IPS-NIHi7 (cell line): ENCODE results near the gene GM2A.
"Not testable (repeated sequence)": the region's sequence is repeated elsewhere in the genome, so short reads cannot be mapped to it uniquely, and the experiment has no call there.

Experiments used
- DNase-seq: peaks from one replicate; pipeline ENCODE4 v3.0.0; 2012; ENCODE audit warnings: mixed read lengths; ENCODE audit errors: extremely low spot score

The GM2A gene

DNA sequence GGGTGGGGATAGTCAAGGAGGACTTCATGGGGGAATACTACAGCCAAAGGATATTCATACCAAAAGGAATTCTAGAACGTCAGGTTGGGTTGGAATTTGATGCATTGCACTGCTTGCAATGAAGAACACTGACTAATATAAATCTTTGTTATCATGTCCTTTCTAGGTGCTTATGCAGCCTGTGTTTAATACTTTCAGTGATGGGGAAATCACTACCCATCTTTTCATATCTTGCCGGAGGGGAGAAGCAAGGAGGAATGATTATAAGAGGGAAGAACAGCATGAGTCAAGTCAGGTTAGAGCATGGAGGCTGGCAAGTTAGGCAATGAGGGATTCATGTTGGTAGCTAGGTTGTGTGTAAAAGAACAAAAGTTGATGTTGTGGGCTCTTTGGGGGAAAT, 24.0 kb upstream of the GM2A start:
- no peak for DNase-seq

DNA sequence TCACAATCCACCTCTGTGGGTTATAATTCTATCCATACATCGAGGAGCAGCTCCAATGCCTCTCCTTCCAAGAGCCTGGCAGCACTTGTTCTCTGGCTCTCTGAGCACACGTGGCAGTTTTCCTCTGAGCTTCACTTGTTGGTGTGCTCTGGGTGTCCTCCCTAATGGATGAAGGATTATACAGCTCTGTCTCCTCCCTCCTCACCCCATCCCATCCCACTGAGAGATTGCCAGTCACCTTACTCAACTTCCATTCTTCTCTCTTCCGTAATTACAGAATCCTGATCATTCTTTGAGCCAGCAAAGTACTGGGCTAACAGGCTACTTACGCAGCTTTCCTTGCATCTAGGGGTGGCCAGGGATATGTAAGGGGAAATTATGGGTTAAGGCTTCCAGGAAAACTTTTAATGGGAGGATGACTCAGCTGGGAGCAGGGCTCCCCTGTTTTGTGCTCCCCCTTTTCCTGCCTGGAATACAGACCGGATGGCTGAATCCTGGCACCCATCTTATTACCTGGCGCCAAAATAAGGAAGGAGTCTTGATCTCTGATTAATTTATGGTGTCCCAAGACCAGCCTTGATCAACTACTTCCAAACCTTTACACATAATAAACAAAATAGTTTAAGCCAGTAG, 22.8 kb upstream of the GM2A start:
- DNase-seq: no peak

DNA sequence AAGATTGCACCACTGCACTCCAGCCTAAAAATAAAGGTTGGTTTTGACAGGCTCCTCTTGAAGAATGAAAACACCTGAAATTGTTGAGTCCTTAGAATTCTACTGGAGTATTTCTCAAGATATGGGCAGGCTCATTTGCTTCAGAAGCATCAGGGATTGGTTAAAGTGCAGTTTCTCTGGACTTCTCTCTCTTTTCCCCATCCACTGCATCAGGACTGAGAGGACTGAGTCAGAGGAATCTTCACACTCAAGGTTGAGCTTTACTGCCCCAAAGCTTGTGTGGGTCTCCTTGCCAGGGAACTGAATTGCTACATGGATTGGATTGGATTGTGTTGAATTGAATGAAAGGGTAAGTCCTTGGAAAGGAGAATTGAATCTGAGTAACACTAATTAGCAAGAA, 21.6 kb upstream of the GM2A start:
- DNase-seq: no peak

DNA sequence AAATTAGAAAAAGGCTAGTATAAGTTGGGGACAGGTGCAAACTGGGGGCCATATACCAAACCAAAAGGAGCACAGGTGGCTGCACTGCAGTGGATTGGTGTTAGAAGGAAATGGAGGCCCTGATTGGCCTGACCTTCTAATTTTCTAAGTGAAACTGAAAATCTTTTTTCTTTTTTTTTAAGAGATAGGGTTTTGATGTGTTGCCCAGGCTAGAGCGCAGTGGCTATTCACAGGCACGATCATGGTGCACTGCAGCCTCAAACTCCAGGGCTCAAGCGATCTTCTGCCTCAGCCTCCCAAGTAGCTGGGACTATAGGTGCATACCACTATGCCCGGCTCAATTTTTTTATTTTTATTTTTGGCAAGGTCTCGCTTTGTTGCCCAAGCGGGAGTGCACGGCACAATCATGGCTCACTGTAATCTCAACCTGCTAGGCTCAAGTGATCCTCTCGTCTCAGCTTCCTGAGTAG, 19.3 kb upstream of the GM2A start:
- DNase-seq: no peak

DNA sequence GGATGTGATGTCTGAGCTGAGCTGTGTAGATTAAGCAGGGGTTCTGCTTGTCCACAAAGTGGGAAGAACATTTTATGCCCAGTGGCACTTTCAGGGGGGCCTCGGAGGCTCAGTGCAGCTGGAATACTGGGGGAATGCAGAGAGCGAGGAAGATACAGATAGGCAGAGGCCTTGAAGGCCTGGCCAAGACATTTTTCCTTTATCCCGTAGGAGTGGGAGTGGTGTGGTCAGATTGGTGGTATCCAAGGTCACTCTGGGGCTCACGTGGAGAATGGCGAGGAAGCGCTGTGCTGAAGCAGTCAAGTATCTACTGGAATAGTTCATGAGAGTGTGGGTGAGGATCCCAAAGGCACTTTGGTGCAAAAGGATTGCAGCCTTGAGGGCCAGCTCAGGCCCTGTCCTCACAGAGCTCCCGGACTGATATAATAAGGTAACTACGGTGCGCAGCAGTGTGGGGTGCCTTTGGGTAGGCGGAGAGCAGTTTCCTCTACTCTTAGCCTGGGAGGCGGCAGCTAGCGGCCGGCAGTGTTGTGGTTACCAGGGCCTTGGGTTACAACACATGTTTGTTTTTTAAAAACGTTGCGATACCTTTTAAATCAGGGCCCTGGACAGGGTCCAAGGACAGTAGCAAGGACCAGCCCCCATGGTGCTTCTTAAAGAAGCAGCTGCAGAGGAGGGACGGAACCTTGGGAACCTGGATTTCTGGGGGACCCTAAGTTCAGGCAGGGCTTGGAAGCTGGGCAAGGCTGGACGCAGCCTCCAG, 18.3 kb upstream of the GM2A start:
- DNase-seq: no peak

DNA sequence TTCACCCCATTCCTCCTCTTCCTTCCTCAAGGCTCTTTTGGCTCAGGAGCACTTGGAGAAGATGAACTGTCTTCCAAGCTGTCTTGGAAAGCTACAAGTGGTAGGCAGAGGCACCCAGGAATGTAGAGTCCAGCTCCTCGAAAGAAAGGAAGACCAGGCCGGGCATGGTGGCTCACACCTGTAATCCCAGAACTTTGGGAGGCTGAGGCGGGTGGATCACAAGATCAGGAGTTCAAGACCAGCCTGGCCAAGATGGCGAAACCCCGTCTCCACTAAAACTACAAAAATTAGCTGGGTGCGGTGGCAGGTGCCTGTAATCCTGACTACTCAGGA, 17.8 kb upstream of the GM2A start:
- not testable (repeated sequence) for DNase-seq

DNA sequence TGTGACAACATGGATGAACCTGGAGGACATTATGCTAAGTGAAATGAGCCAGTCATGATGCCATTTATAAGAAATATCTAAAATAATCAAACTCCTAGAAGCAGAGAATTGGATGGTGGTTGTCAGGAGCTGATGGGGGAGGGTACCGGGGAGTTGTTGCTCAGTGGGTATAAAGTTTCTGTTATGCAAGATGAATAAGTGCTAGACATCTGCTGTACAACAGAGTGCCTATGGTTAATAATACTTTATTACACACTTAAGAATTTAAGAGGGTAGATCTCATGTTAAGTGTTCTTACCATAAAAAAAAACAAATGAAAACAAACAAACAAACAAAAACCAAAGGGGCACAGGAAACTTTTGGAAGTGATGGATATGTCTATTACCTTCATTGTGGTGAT, 16.1 kb upstream of the GM2A start:
- no peak for DNase-seq

DNA sequence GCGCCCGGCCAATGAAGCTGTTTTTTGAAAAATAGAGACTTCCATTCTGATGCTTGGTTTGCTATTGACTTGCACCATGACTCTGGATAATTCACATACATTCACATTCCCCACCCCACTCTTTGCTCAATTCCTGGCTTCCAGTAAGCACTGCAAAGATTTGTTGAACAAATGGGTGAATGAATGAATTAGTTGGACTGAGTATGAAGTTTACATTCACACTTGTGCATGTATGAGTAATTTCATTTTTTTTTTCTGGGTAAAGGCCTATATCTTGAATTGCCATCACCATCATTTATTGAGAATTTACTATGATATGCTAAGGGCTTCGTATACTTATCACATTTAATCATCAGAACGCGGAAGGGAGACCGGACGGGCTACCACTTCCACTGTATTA, 15.3 kb upstream of the GM2A start:
- no peak for DNase-seq

DNA sequence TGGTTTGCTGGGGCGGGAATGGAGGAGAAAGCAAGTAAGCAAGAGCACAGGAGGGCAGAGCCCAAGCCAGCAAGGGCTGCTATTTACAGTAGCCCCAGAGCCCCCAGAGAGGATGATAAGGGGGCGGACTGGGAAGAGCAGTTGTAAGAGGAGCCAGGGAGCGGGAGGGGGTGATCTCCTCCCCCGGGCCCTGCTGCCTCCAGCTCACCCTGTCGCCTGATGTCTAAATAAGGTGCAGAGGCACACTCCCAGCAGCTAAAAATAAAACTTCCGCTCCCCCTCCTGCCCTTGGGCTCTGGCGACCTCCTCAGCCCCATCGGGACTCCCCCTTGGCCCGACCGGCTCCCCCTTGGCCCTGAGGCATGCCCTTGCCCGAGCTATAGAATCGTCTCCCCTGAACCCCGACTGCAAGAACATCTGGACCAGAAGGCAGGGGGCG, 14.7 kb upstream of the GM2A start:
- DNase-seq: peak; percentile 58

DNA sequence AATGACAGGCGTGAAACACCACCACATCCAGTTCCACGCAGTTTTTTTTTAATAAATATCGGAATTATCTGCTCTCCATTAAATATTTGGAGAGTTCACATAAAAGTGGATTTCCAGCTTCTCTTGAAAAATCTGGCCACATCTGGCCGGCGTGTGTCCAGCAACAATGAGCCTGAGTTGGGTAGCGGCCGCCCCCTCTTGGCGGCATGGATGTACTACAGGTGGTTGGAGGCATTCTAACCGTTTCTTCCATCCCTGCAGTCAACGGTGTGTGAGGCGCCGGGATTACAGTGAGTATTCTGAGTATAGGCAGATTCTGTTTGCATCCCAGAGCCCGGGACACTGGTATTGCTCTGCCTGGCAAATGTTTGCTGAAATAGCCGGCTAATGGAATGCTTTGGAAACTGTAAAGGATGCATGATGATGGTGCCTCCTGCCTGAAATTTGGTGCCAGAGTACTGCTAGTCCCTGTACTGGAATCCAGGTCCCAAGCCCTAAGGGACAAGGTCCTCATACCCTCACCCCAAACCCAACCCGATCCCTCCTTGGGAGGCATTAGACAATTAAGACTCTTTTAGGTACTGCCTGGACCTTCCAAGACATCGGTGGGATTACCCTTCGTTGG, 13.6 kb upstream of the GM2A start:
- peak; percentile 88 for DNase-seq

DNA sequence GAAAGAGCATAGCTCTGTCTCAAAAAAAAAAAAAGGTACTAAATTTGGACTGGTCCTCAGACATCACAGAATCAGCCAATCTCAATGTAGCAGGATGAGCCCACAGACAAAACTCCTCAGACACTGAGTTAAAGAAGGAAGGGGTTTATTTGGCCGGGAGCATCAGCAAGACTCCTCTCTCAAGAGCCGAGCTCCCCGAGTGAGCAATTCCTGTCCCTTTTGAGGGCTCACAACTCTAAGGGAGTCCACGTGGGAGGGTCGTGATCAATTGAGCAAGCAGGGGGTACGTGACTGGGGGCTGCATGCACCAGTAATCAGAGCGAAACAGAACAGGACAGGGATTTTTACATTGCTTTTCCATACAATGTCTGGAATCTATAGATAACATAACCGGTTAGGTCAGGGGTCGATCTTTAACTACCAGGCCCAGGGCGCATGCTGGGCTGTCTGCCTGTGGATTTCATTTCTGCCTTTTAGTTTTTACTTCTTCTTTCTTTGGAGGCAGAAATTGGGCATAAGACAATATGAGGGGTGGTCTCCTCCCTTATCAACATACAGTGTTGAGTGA, 12.6 kb upstream of the GM2A start:
- not testable (repeated sequence) for DNase-seq

DNA sequence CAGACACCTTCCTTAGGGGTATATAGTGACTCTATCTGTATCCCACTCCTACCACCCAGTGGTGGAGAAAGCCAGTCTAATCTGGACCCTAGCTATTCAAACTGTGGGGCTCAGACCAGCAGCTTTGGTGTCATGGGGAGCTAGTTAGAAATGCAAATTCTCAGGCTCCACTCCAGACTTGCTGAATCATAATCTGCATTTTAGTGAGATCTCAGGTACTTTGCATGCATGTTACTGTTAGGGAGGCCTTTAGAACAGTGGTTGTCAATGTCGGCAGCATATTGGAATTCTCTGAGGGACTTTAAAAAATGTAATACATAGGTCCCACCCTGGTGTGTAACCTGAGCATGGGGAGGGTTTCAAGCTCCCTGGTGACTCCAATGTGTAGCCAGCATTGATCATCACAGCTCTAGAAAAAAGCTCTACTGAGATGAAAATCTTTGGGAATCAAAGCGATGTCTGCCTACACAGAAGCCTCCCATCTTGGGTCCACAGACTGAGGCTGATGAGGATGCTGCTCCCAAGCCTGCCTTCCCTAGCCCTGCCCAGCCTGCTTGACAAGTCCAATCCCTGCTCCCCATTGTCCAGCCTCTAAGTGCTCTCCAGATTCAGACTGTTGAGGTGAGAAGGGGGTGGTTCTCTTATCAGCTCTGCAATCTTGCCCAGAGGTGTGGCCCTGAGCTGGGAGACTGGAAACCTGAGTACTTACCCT, 11.9 kb upstream of the GM2A start:
- no peak for DNase-seq

DNA sequence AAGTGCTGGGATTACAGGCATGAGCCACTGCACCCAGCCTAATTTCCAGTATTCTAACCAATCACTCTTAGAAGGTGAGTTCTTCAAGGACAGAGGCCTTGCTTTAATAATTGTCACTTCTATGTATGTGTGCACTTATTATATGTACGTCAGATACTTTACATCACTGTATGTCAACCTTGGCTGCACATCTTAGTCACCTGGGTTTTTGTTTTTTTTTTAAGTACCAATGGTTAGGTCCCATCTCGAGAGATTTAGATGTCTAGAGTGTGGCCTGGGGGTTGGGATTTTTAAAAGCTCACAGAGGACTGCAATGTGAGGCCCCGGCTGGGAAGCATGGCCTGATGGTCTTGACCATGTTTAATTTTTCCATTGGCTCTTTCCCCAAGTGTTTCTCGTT, 9.9 kb upstream of the GM2A start:
- DNase-seq: no peak

DNA sequence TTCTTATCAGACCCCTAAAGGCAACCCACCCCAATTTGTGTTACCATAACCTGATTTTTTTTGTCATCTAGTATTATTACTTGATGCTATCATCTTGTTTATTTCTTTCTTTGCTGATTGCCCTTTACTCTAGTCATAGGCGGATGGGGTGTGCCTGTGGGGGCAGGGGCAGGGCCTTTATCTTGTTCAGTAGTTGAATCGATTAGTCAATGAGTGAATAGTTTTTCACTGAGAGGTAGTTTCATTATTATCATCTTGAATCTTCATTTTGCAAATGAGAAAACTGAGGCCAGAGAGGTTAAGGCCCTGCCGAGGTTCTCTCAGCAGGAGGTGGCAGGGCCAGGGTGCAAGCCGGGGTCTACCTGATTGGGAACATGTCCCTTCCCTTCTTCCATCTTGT, 9.4 kb upstream of the GM2A start:
- DNase-seq: no peak

DNA sequence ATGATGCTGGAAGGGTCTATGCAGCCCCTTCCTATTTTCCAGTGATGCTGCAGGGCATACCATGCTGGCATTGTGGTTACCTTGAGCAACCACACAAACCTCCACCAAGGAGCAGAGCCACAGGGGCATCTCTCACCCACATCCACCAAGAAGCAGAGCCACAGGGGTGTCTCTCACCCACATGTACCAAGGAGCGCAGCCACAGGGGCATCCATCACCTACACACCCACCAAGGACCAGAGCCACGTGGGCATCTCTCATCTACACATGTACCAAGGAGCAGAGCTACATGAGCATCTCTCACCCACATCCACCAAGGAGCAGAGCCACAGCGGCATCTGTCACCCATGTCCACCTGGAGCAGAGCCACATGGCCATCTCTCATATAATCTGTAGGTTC, 8.8 kb upstream of the GM2A start:
- no peak for DNase-seq

DNA sequence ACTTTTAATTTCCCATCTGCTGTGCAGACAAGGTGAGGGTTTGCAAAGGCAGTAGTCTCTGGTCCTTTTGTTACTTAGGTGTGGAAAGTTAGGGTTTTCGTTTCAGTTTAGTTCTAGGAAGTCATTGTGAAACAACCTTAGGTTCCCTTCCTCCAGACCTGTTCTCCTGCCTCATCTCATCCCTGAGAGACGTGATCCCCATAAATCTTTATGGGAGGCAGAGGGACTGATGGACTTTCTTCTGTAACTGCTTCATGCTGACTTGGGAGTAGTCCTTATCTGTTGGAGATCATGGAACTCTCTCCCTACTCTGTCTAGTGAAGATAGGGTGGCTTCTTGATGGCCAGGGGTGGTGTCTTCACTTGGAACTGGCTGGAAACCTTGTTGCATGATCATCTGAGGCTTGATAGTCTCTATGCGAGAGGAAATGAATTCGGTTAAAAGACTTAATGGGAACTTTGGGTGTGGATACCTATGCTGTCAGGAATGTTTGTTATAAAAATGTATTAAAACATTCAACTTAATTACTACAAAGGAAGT, 7.2 kb upstream of the GM2A start:
- no peak for DNase-seq

DNA sequence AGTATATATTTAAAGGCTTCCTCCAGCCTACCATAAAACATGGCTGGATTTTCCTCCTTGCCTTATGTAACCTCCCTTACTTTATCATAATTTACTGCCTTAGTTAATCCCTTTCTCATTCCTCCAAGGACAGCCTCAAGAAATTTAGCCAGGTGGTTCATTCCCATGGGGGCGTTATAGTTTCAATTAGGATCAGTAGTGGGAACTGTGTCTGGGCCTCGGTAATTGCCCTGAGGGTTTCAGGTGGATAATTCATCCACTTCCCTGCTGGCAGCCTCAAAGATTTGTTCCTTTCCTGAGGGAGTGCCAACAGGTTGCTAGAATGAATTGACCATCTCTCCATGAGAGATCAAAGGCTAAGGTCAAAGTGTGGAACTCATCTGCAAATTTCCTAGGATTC, 4.3 kb upstream of the GM2A start:
- no peak for DNase-seq

DNA sequence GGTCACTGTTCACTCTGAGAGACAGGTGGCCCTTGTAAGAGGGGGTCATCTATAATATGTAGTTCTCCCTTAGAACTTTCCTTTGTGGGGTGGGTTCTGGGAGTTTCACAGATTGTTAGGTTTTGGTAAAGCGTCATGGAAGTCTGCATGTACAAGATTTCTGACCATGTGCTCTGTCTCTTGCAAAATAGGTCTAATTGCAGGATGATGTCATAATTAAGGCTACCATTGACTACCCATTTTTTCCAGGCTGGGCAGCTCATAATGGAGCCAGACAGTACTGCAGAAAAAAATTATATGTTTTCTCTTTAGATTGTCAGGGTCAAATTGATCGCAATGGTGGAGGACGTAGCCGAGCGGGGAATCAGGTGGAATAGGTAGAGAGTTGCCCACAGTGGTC, 3.7 kb upstream of the GM2A start:
- no peak for DNase-seq

DNA sequence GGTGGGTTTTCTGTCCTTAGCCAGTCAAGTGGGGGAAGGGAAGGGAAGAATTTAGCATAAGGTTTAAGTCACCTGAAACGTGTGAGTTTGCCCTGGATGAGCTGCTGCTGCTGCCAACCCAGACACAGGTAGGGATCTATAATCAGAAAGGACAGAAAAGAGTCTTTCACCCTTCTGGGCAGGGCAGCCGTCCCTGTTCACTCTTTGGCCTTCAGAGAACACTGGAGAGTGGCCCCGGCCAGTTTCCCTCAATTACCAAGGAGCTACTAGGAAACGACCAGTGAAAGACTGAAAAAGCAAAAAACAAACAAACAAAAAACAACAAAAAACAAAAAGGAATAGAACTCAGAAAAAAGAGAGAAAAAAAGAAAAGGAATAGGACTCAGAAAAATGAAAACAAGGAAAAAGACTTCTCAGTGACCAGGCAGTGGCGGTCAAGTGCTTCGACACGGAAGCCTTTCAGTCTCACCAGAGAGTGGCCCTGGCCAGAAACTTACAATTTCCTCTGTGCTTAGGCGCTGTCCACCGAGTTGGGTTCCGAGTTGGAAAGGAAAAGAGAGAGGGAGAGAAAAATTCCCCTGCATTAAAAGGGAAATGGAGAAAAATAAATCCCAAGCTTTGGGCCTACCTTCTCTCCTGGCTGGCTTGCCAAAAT, 2.5 kb upstream of the GM2A start:
- DNase-seq: no peak

DNA sequence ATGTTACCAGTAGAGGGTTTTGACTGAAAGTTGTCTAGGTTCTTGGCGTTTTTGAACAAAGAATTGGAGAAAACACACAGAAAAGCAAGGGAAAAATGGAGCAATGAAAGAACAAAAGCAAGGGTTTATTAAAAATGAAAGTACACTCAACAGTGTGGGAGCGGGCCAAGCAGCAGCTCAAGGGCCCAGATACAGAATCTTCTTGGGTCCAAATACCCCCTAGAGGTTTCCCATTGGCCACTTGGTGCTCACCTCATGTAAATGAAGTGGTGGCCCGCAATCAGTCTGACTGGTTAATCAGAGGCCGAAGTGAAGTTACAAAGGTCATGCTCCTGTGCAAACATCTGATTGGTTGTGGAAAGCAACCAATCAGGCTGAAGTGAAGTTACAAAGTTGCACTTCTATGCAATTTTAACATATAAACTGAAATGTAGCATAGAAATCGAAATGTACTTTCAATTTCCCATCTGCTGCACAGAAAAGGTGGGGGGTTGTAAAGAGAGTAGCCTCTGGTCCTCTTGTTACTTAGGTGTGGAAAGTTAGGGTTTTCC, 1.9 kb upstream of the GM2A start:
- DNase-seq: no peak

DNA sequence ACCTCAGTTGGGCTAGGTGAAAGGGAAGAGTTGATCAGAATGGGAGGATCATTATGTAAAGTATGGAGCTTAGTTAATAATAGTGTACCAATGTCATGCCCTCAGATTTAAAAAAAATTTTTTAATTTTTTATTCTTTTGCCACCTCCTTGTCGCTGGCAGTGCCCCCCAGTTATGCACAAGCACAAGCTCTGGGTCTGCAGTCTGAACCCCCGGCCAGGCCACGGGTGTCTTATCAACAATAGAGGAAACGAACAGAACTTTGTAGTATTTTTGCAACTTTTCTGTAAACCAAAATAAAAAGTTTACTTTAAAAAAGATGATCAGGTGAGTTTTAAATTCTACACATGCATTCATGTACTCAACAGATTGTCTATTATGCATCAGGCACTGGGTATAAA, 1.4 kb upstream of the GM2A start:
- no peak for DNase-seq
